Gastrocnemius medialis (tissue), 4 donors: ENCODE measurements around the gene DDX41.

Source experiments
- POLR2A ChIP-seq, 2 donors: fragments of 450-650 bp; IDR thresholded peaks; one replicate each; pipeline ENCODE4 v1.6.1; 2017; ENCODE audit warnings: antibody characterized with exemption in 2 of 2, mild to moderate bottlenecking in 2 of 2, moderate library complexity in 2 of 2
- TF ChIP-seq, protein P1 (sequence below), 5 experiments: fragments of 450-650 bp in 3 of 5; fragments of 200-600 bp in 2 of 5; sonication (generic) in 2 of 5; IDR thresholded peaks in 4 of 5; conservative IDR thresholded peaks in 1 of 5; 1 replicate in 4 of 5; 2 replicates in 1 of 5; pipeline ENCODE4 v1.5.1; 2016 to 2019; ENCODE audit warnings: antibody characterized with exemption in 5 of 5, mild to moderate bottlenecking in 3 of 5, moderate library complexity in 3 of 5

DNA sequence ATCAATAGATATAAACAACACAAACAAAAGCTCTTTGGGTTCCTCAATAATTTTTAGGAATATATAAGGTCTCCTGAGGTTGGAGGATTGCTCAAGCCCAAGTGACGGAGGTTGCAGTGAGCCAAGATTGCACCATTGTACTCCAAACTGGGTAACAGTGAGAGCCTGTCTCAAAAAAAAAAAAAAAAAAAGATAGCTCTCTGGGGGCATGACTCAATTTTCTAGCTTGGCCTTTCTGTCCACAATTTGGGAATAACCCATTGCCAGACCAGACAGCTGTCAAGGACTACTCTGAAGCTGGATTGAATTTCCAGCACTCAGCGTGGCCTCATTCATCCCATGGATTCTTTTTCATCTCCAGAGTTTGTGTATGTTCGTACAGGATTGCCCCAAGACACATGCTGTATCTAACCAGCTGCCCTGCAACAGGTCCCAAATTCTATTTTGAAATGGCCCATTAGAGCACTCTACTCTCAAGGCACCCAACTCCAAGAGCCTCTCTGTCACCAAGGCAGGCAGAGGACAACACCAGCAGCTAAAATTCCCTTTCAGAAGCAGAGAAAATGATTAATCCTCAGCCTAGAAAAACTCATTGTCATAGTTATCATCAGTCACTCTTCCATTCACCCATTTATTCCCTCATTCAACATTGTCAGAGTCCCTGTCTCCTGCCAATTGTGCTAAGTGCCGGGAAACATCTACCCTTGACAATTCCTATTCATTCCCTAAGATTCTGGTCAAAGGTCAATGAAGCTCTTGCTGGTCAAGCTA lies 28.9 kb upstream of the DDX41 start:
- no peak for TF ChIP-seq POLR2A (IDR thresholded peaks at IDR 0.05)
- TF ChIP-seq, protein P1, sequence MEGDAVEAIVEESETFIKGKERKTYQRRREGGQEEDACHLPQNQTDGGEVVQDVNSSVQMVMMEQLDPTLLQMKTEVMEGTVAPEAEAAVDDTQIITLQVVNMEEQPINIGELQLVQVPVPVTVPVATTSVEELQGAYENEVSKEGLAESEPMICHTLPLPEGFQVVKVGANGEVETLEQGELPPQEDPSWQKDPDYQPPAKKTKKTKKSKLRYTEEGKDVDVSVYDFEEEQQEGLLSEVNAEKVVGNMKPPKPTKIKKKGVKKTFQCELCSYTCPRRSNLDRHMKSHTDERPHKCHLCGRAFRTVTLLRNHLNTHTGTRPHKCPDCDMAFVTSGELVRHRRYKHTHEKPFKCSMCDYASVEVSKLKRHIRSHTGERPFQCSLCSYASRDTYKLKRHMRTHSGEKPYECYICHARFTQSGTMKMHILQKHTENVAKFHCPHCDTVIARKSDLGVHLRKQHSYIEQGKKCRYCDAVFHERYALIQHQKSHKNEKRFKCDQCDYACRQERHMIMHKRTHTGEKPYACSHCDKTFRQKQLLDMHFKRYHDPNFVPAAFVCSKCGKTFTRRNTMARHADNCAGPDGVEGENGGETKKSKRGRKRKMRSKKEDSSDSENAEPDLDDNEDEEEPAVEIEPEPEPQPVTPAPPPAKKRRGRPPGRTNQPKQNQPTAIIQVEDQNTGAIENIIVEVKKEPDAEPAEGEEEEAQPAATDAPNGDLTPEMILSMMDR (IDR thresholded peaks at IDR 0.05 in 4 of 5, conservative IDR thresholded peaks at IDR 0.05 in 1 of 5) = no peak
